PC-9 (cell line): ENCODE results near the gene ADORA1. TPM values are rescaled to one million over a fixed set of nuclear protein-coding genes. Genes with fewer than 3 reads are reported as not detected.

Experiments
- BruUV-seq: library from RNA; stranded (reverse); fragments of 400-500 nt; replicated peaks from 2 replicates; lab custom pipeline; 2021; lab: Mats Ljungman, UMichigan
- CTCF ChIA-PET: fragments of 300-600 bp; sonication (Branson Sonifier 250); formaldehyde crosslinking; loops from one replicate; lab custom pipeline; 2022; ENCODE audit warnings: antibody characterized with exemption; lab: Charles Lee
- POLR2A ChIA-PET: fragments of 300-600 bp; sonication (Branson Sonifier 250); formaldehyde crosslinking; loops from one replicate; lab custom pipeline; 2022; ENCODE audit warnings: antibody characterized with exemption; ENCODE audit not compliant: unreplicated experiment; lab: Charles Lee
- DNase-seq, 2 experiments: peaks; one replicate each; pipeline versions ENCODE4 v3.0.0 to v3.0.0-alpha.2; 2015 to 2022; ENCODE audit warnings: mixed read lengths in 1 of 2
- H2AFZ ChIP-seq: fragments of 200-600 bp; sonication (generic); 2 replicates; pipeline ENCODE4 v1.8.1; 2017; ENCODE audit warnings: antibody characterized with exemption
- H3F3A ChIP-seq: fragments of 200-600 bp; sonication (generic); 2 replicates; pipeline ENCODE4 v1.8.1; 2017; ENCODE audit warnings: antibody characterized with exemption, mild to moderate bottlenecking, low read depth; ENCODE audit not compliant: insufficient read depth
- H3K27ac ChIP-seq: fragments of 200-600 bp; sonication (generic); 2 replicates; pipeline ENCODE4 v1.6.1; 2016; ENCODE audit warnings: mixed run types
- H3K27me3 ChIP-seq: fragments of 200-600 bp; sonication (generic); 2 replicates; pipeline ENCODE4 v1.6.1; 2016; ENCODE audit warnings: low read depth, mixed run types; ENCODE audit not compliant: insufficient read depth
- H3K36me3 ChIP-seq: fragments of 200-600 bp; sonication (generic); 2 replicates; pipeline ENCODE4 v1.6.1; 2016; ENCODE audit warnings: low read depth, mixed run types
- H3K4me1 ChIP-seq: fragments of 200-600 bp; sonication (generic); replicated peaks from 2 replicates; pipeline ENCODE4 v1.6.1; 2016; ENCODE audit warnings: mixed run types; ENCODE audit not compliant: insufficient read depth
- H3K4me2 ChIP-seq: fragments of 200-600 bp; sonication (generic); 2 replicates; pipeline ENCODE4 v1.6.1; 2017; ENCODE audit warnings: mixed run types
- H3K4me3 ChIP-seq: fragments of 200-600 bp; sonication (generic); 2 replicates; pipeline ENCODE4 v1.6.1; 2016; ENCODE audit warnings: mixed run types
- H3K79me2 ChIP-seq: fragments of 200-600 bp; sonication (generic); 2 replicates; pipeline ENCODE4 v1.6.1; 2017; ENCODE audit warnings: low read depth, mixed run types
- H3K9me2 ChIP-seq: fragments of 200-600 bp; sonication (generic); 2 replicates; pipeline ENCODE4 v1.8.1; 2017; ENCODE audit warnings: mild to moderate bottlenecking; ENCODE audit not compliant: insufficient read depth
- H3K9me3 ChIP-seq: fragments of 200-600 bp; sonication (generic); 2 replicates; pipeline ENCODE4 v1.8.1; 2016; ENCODE audit warnings: low read depth; ENCODE audit not compliant: insufficient read depth
- H4K20me1 ChIP-seq: fragments of 200-600 bp; sonication (generic); 2 replicates; pipeline ENCODE4 v1.8.1; 2017; ENCODE audit not compliant: insufficient read depth
- CTCF ChIP-seq: fragments of 200-600 bp; sonication (generic); conservative IDR thresholded peaks from 2 replicates; pipeline ENCODE4 v1.6.1; 2017; ENCODE audit warnings: mixed run types, antibody characterized with exemption, mild to moderate bottlenecking, moderate library complexity
- EZH2 ChIP-seq: fragments of 200-600 bp; sonication (generic); IDR thresholded peaks from 2 replicates; pipeline ENCODE4 v1.8.0; 2017; ENCODE audit warnings: antibody characterized with exemption, low read depth
- intact Hi-C: fragments of 100-400 bp; cut with micrococcal nuclease; formaldehyde crosslinking; loops from one replicate; pipeline ENCODE4 v1.10.0; 2022; ENCODE audit not compliant: unreplicated experiment
- total RNA-seq: library from RNA; stranded (reverse); gene quantifications from 2 replicates; pipeline ENCODE4 v1.2.3, GENCODE V29; 2021

ADORA1 gene
- total RNA-seq, 1 experiment from 2014 or later, result 8.3 TPM

- H3K36me3 ChIP-seq, result no peaks in the 10 kb centered on the region
- peak in 1 of 2 experiments; percentile 15 for DNase-seq
- 0 out of 2 replicates have a peak within 1 kb of the TSS, but pooled peaks have one; percentile 1 for H3K4me2 ChIP-seq
- no peak within 1 kb of the TSS for H3K27ac ChIP-seq
- H3F3A ChIP-seq, result no peaks in the 10 kb centered on the region
- no peaks in the 10 kb centered on the region for H3K9me3 ChIP-seq
- no peaks in the 10 kb centered on the region for H4K20me1 ChIP-seq
- ChIA-PET POLR2A (no interaction called here), CTCF (no interaction called here)
- H3K9me2 ChIP-seq, result no peaks in the 10 kb centered on the region
- H3K4me1 ChIP-seq, result peaks cover 14% of the 10 kb centered on the region; the same call in 1 of the 2 replicates
- H3K79me2 ChIP-seq, result no peaks in the 10 kb centered on the region
- no peak within 1 kb of the TSS for H3K4me3 ChIP-seq
- intact Hi-C loops, result no loop called here
- H2AFZ ChIP-seq, result no peak within 1 kb of the TSS
- no TSS peak for BruUV-seq
- no peaks in the 10 kb centered on the region for H3K27me3 ChIP-seq
- no peak for TF ChIP-seq EZH2
Observed at GRCh38 chr1:203085528-203086406, 41.8 kb upstream of the ADORA1 start, which contains the start of gene MYOG. Gene MYOG, minus strand, starts transcription at chr1:203086012. Its CDS starts 51 bp downstream, at chr1:203085961.

- no TSS peak for BruUV-seq
Observed at GRCh38 chr1:203086992-203087763, 40.3 kb upstream of the ADORA1 start.

GRCh38 chr1:203088441-203088840 lies 39.1 kb upstream of the ADORA1 start:
- Histone ChIP-seq H3F3A (no peaks in the 10 kb centered on the region), H4K20me1 (no peaks in the 10 kb centered on the region), H2AFZ (no peak overlapping the region), H3K36me3 (no peaks in the 10 kb centered on the region), H3K9me2 (no peaks in the 10 kb centered on the region), H3K27me3 (no peaks in the 10 kb centered on the region), H3K4me2 (no peak overlapping the region), H3K79me2 (no peaks in the 10 kb centered on the region), H3K9me3 (no peaks in the 10 kb centered on the region), H3K4me1 (peaks cover 15% of the 10 kb centered on the region), H3K4me3 (no peak overlapping the region), H3K27ac (no peak overlapping the region)
- ChIA-PET POLR2A (no interaction called here), CTCF (no interaction called here)
- BruUV-seq, result no TSS peak
- no peak for TF ChIP-seq EZH2
- TF ChIP-seq CTCF, result no peak
- intact Hi-C loops, result no loop called here
- DNase-seq, result peak in 1 of 2 experiments; percentile 20

More at GRCh38 chr1:203086992-203087763, 40.3 kb upstream of the ADORA1 start:
- ChIA-PET POLR2A (no interaction called here), CTCF (no interaction called here)
- H3K9me2 ChIP-seq, result no peaks in the 10 kb centered on the region
- DNase-seq, result peak in 1 of 2 experiments; percentile 23
- no peaks in the 10 kb centered on the region for H3F3A ChIP-seq
- no peak overlapping the region for H3K4me3 ChIP-seq
- no peaks in the 10 kb centered on the region for H4K20me1 ChIP-seq
- no peaks in the 10 kb centered on the region for H3K79me2 ChIP-seq
- H3K27ac ChIP-seq, result no peak overlapping the region
- H3K36me3 ChIP-seq, result no peaks in the 10 kb centered on the region
- TF ChIP-seq EZH2, result no peak
- no peak for TF ChIP-seq CTCF
- H3K4me1 ChIP-seq, result peaks cover 14% of the 10 kb centered on the region; the same call in 1 of the 2 replicates
- no peaks in the 10 kb centered on the region for H3K27me3 ChIP-seq
- H2AFZ ChIP-seq, result no peak overlapping the region
- no peaks in the 10 kb centered on the region for H3K9me3 ChIP-seq
- intact Hi-C loops, result no loop called here
- no peak overlapping the region for H3K4me2 ChIP-seq
